Dermis lymphatic vessel endothelial cell (primary cell): Measurements from ENCODE around the gene VEZT. TPM values are rescaled to one million over a fixed set of nuclear protein-coding genes. Genes with fewer than 3 reads are reported as not detected.

ENCODE experiments used
- total RNA-seq: library from RNA; depleted of rRNA; stranded (reverse); fragments of >200 nt; gene quantifications from 2 replicates; pipeline ENCODE4 v1.2.1, GENCODE V29; 2014

VEZT gene
- 90.8 and 105 TPM in 2 replicates for total RNA-seq

DNA sequence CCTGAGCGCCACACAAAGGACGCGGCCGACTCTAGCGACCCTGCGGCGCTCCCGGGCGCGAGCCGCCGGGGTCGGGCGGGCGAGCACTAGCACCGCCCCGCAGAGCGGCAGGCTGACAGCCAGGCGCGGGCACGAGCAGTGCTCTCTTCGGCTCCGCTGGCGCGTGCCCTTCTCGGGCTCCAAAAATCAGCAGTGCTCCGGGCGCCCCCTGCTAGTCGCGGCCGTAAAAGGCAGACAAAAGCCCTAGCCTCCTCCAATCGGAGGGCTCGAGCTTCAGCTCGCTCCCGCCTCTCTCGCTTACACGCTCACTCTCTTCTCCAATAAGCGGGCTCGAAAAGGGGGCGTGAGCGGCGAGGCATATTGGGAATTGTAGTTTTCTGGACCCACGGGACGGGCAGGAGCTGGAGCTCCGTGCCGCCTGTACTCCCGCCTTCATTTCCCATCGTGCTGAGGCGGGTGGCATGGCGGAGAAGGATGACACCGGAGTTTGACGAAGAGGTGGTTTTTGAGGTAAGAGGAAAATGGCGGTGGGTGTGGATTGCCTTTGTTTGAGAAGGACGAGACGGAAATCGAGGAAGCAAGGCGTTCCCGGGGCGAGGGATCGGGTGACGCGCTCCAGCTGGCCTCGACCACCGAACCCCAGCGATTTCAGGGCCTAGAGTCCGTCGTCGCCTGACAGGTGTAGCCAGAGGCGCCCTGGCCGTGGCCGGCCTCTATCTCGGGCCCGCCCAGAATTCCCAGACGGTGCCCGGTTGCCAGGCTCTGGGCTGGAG is at the start of gene VEZT, which contains the start of gene FGD6:
TSS of gene VEZT (plus strand) at position 431 of the 773 bp plus-strand sequence. CDS start at position 475, 44 bp downstream.
TSS of gene FGD6 (minus strand) at position 91 of the 773 bp plus-strand sequence. CDS start 227 bp downstream, outside the sequence.

Other genes with a start within 250 kb of the VEZT start
- gene NDUFA12, start 214.1 kb upstream of the VEZT start, total RNA-seq: 78.6 and 84.9 TPM in 2 replicates
- 15.2 and 18.6 TPM in 2 replicates for gene NR2C1, start 144.2 kb upstream of the VEZT start, total RNA-seq
- gene FGD6, start 340 bp upstream of the VEZT start, total RNA-seq: 17.6 and 23.1 TPM in 2 replicates